ENCODE data around the gene S1PR3. TPM values are rescaled to one million over a fixed set of nuclear protein-coding genes. Genes with fewer than 3 reads are reported as not detected.

The S1PR3 gene
- total and polyA plus RNA-seq, 4 donors, result 1.4 to 4.5 (median 2.9) TPM

DNA sequence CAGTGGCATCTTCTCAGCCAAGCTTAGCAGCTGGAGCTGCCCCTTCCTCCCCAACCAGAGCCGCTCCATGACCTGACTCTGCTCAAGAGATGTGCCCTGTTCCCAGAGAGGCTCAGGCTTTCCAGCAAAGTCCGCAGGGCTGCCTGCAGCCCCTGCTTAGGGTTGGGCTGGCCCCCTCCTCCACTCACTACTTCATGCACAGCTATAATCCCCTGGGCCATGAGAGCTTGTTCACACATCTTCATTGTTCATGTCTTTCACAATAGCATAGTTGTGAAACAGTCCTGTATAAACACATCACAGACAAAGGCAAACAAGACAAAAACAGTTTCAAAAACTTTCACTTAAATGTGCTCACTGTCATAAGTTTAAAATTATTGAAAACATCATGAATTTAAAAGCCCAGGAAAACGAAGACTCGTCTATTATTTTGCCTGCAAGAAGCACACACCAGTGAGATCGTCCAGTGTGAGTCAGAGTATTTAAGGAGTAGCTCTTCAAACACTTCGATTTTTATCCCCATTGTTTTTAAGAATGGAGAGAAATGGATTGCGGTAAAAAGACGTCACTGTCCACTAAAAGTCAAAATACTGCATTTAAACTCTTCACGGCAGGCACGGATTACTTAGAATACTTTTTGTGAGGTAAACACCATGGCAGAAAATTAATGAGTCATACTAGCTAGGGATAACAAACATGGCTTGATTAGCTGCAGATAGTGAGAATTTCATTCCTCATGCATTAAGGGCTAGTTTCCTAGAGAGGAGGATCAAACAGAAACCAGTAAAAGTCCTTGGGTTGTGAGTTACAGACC is 40.7 kb upstream of the S1PR3 start (continued):
- TF ChIP-seq, protein P1, sequence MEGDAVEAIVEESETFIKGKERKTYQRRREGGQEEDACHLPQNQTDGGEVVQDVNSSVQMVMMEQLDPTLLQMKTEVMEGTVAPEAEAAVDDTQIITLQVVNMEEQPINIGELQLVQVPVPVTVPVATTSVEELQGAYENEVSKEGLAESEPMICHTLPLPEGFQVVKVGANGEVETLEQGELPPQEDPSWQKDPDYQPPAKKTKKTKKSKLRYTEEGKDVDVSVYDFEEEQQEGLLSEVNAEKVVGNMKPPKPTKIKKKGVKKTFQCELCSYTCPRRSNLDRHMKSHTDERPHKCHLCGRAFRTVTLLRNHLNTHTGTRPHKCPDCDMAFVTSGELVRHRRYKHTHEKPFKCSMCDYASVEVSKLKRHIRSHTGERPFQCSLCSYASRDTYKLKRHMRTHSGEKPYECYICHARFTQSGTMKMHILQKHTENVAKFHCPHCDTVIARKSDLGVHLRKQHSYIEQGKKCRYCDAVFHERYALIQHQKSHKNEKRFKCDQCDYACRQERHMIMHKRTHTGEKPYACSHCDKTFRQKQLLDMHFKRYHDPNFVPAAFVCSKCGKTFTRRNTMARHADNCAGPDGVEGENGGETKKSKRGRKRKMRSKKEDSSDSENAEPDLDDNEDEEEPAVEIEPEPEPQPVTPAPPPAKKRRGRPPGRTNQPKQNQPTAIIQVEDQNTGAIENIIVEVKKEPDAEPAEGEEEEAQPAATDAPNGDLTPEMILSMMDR (IDR thresholded peaks at IDR 0.05; ENCODE audit: low read depth, low read length, missing input control), result no peak
- TF ChIP-seq HNF4A (conservative IDR thresholded peaks at IDR 0.05), result no peak
- TF ChIP-seq FOXA1 (IDR thresholded peaks at IDR 0.05), result no peak
- no peak for TF ChIP-seq NR2F2 (IDR thresholded peaks at IDR 0.05)
- TF ChIP-seq, protein P2, sequence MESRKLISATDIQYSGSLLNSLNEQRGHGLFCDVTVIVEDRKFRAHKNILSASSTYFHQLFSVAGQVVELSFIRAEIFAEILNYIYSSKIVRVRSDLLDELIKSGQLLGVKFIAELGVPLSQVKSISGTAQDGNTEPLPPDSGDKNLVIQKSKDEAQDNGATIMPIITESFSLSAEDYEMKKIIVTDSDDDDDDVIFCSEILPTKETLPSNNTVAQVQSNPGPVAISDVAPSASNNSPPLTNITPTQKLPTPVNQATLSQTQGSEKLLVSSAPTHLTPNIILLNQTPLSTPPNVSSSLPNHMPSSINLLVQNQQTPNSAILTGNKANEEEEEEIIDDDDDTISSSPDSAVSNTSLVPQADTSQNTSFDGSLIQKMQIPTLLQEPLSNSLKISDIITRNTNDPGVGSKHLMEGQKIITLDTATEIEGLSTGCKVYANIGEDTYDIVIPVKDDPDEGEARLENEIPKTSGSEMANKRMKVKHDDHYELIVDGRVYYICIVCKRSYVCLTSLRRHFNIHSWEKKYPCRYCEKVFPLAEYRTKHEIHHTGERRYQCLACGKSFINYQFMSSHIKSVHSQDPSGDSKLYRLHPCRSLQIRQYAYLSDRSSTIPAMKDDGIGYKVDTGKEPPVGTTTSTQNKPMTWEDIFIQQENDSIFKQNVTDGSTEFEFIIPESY (IDR thresholded peaks at IDR 0.05), result no peak

DNA sequence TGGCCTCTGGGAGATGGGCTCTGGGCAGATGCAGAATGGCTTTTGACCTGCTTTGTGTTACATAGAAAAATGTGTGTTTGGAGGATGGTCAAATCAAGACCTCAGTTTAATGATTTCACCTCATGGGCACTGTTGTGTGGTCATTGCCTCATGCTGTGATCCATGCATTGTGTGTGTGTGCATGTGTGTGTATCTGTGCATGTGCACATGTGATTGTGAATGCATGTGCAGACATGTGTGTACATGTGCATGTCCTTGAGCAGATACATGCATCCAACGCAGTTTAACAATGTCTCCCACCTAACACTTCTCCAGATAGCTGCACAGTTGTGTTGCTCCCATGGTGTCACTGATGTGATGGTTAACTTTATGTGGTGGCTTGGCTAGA is 40.1 kb upstream of the S1PR3 start:
- Histone ChIP-seq H3K36me3 (ENCODE audit: control insufficient read depth in 4 of 4, insufficient read depth in 3 of 4, low read depth in 1 of 4, low read length in 3 of 4) (no peaks in the 10 kb centered on the region), H3K9me3 (ENCODE audit: control insufficient read depth in 4 of 4, low read length in 3 of 4) (no peaks in the 10 kb centered on the region), H3K4me3 (ENCODE audit: low read depth in 1 of 3, low read length in 3 of 3) (no peak overlapping the region), H3K27me3 (ENCODE audit: control insufficient read depth in 4 of 4, insufficient read depth in 4 of 4, low read length in 3 of 4) (no peaks in the 10 kb centered on the region), H3K9ac (ENCODE audit: low read depth in 1 of 2, low read length in 2 of 2) (no peak overlapping the region), H3K4me1 (ENCODE audit: control insufficient read depth in 4 of 4, insufficient read depth in 4 of 4, low read length in 3 of 4) (no peaks in the 10 kb centered on the region), H3K27ac (ENCODE audit: low read depth in 1 of 2, low read length in 2 of 2) (no peak overlapping the region)
- TF ChIP-seq, protein P2 (IDR thresholded peaks at IDR 0.05), result no peak
- TF ChIP-seq FOXA1 (IDR thresholded peaks at IDR 0.05), result no peak
- no peak for TF ChIP-seq RAD21 (IDR thresholded peaks at IDR 0.05)
- TF ChIP-seq EGR1 (IDR thresholded peaks at IDR 0.05; ENCODE audit: low read depth in 2 of 2), result no peak
- DNase-seq (ENCODE audit: low spot score), result no peak
- WGBS, result 89% methylated on average over 1 of the region's 1 CpG

DNA sequence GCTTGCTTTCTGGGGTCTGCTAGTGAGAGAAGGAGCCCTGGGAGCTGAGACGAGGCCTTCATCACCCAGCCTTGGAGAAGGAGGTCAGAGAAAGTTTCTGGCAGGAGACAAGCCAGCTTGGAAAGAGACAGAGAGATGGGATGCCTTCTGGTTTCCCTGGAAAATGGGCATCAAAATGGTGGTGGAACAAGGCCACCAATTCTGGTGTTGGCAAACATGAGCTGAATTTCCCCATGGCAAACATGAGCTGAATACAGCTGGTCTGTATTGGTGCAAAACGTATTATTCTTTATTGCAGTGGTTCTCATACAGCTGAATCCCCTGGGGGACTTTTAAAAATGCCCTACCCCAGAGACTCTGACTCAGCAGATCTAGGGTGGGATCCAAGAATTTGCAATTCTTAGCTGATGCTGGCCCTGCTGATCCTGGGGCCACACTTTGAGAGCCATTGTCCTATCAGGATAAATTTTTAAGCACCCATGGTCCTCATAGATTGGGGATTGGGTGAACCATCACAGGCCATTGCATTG is 39.1 kb upstream of the S1PR3 start:
- Histone ChIP-seq H3K27me3 (ENCODE audit: control insufficient read depth in 4 of 4, insufficient read depth in 4 of 4, low read length in 3 of 4) (no peaks in the 10 kb centered on the region), H3K4me3 (ENCODE audit: low read depth in 1 of 3, low read length in 3 of 3) (no peak overlapping the region), H3K36me3 (ENCODE audit: control insufficient read depth in 4 of 4, insufficient read depth in 3 of 4, low read depth in 1 of 4, low read length in 3 of 4) (no peaks in the 10 kb centered on the region), H3K9ac (ENCODE audit: low read depth in 1 of 2, low read length in 2 of 2) (no peak overlapping the region), H3K27ac (ENCODE audit: low read depth in 1 of 2, low read length in 2 of 2) (no peak overlapping the region), H3K4me1 (ENCODE audit: control insufficient read depth in 4 of 4, insufficient read depth in 4 of 4, low read length in 3 of 4) (no peaks in the 10 kb centered on the region), H3K9me3 (ENCODE audit: control insufficient read depth in 4 of 4, low read length in 3 of 4) (no peaks in the 10 kb centered on the region)
- no peak for DNase-seq (ENCODE audit: low spot score)
- TF ChIP-seq FOXA2 (IDR thresholded peaks at IDR 0.05), result no peak
- no peak for TF ChIP-seq RXRA (IDR thresholded peaks at IDR 0.05)
- TF ChIP-seq, protein P1 (IDR thresholded peaks at IDR 0.05; ENCODE audit: low read depth, low read length, missing input control), result no peak
- TF ChIP-seq, protein P2 (IDR thresholded peaks at IDR 0.05), result no peak
- no peak for TF ChIP-seq YY1 (IDR thresholded peaks at IDR 0.05)
- 84% methylated on average over 2 of the region's 2 CpGs for WGBS
